NT2/D1 (cell line): Measurements from ENCODE around the gene CDKN3.
"Not testable (repeated sequence)": the region's sequence is repeated elsewhere in the genome, so short reads cannot be mapped to it uniquely, and the experiment has no call there.

Source experiments
- DNase-seq: peaks from one replicate; pipeline ENCODE4 v3.0.0-alpha.2; 2011; ENCODE audit warnings: low read depth, low spot score
- H3K27me3 ChIP-seq: 2 replicates; pipeline ENCODE4 v1.6.0; 2011; ENCODE audit warnings: mild to moderate bottlenecking; ENCODE audit not compliant: insufficient read length, insufficient read depth
- H3K36me3 ChIP-seq: 2 replicates; pipeline ENCODE4 v1.6.1; 2011; ENCODE audit warnings: mild to moderate bottlenecking, low read length, mixed read lengths; ENCODE audit not compliant: insufficient read depth, insufficient read length
- H3K4me1 ChIP-seq: 2 replicates; pipeline ENCODE4 v1.5.1; 2011; ENCODE audit not compliant: insufficient read depth, insufficient read length
- H3K4me3 ChIP-seq: 2 replicates; pipeline ENCODE4 v1.5.1; 2011; ENCODE audit warnings: low read depth; ENCODE audit not compliant: insufficient read length
- H3K9ac ChIP-seq: 2 replicates; pipeline ENCODE4 v1.6.0; 2011; ENCODE audit warnings: low read depth; ENCODE audit not compliant: insufficient read length
- H3K9me3 ChIP-seq: 2 replicates; pipeline ENCODE4 v1.5.1; 2011; ENCODE audit warnings: mild to moderate bottlenecking, low read length; ENCODE audit not compliant: insufficient read depth
- SUZ12 ChIP-seq: IDR thresholded peaks from 2 replicates; pipeline ENCODE4 v1.6.1; 2011; ENCODE audit not compliant: insufficient read length, insufficient read depth; ENCODE audit errors: extremely low read depth
- YY1 ChIP-seq: IDR thresholded peaks from 2 replicates; pipeline ENCODE4 v1.6.1; 2011; ENCODE audit not compliant: insufficient read length, insufficient read depth
- ZNF274 ChIP-seq: IDR thresholded peaks from 2 replicates; pipeline ENCODE4 v1.6.1; 2011; ENCODE audit warnings: mild to moderate bottlenecking, low read depth, low read length

CDKN3 gene

GRCh38 chr14:54374117-54374884 lies 22.5 kb upstream of the CDKN3 start:
- Histone ChIP-seq H3K4me1 (peaks cover 7% of the 10 kb centered on the region), H3K4me3 (no peak overlapping the region), H3K9me3 (no peaks in the 10 kb centered on the region), H3K9ac (no peak overlapping the region), H3K36me3 (no peaks in the 10 kb centered on the region), H3K27me3 (no peaks in the 10 kb centered on the region)
- TF ChIP-seq SUZ12 (no peak), ZNF274 (no peak), YY1 (no peak)
- DNase-seq: no peak

GRCh38 chr14:54377501-54377900 lies 19.3 kb upstream of the CDKN3 start:
- Histone ChIP-seq H3K27me3 (no peaks in the 10 kb centered on the region), H3K4me1 (no peaks in the 10 kb centered on the region)

GRCh38 chr14:54378893-54379292 lies 17.9 kb upstream of the CDKN3 start:
- not testable (repeated sequence) for DNase-seq, H3K4me3 ChIP-seq, H3K27me3 ChIP-seq, H3K4me1 ChIP-seq, H3K9me3 ChIP-seq, H3K36me3 ChIP-seq, H3K9ac ChIP-seq

More at GRCh38 chr14:54377501-54377900, 19.3 kb upstream of the CDKN3 start:
- Histone ChIP-seq H3K9ac (no peak overlapping the region), H3K36me3 (no peaks in the 10 kb centered on the region), H3K9me3 (no peaks in the 10 kb centered on the region), H3K4me3 (no peak overlapping the region)
- no peak for DNase-seq
- TF ChIP-seq YY1 (no peak), ZNF274 (no peak), SUZ12 (no peak)

GRCh38 chr14:54380558-54380957 lies 16.2 kb upstream of the CDKN3 start:
- H3K36me3 ChIP-seq, H3K9ac ChIP-seq, DNase-seq, H3K4me3 ChIP-seq, H3K4me1 ChIP-seq, H3K9me3 ChIP-seq, H3K27me3 ChIP-seq: not testable (repeated sequence)

- Histone ChIP-seq H3K27me3 (no peaks in the 10 kb centered on the region), H3K4me3 (no peak overlapping the region), H3K4me1 (no peaks in the 10 kb centered on the region), H3K9me3 (no peaks in the 10 kb centered on the region), H3K36me3 (no peaks in the 10 kb centered on the region), H3K9ac (no peak overlapping the region)
- TF ChIP-seq YY1 (no peak), SUZ12 (no peak)
- DNase-seq: no peak
Observed at GRCh38 chr14:54381821-54382220, 15.0 kb upstream of the CDKN3 start.

- Histone ChIP-seq H3K4me3 (no peak overlapping the region), H3K36me3 (no peaks in the 10 kb centered on the region), H3K9me3 (no peaks in the 10 kb centered on the region), H3K9ac (no peak overlapping the region), H3K27me3 (no peaks in the 10 kb centered on the region), H3K4me1 (no peaks in the 10 kb centered on the region)
- DNase-seq: no peak
- TF ChIP-seq ZNF274: no peak
- TF ChIP-seq SUZ12: no peak
- TF ChIP-seq YY1: no peak
Observed at GRCh38 chr14:54383835-54384234, 13.0 kb upstream of the CDKN3 start.

GRCh38 chr14:54385556-54385955 lies 11.3 kb upstream of the CDKN3 start:
- TF ChIP-seq YY1: no peak
- TF ChIP-seq SUZ12: no peak
- TF ChIP-seq ZNF274: no peak
- no peak overlapping the region for H3K9ac ChIP-seq
- no peaks in the 10 kb centered on the region for H3K27me3 ChIP-seq
- no peaks in the 10 kb centered on the region for H3K36me3 ChIP-seq
- no peaks in the 10 kb centered on the region for H3K9me3 ChIP-seq
- H3K4me1 ChIP-seq: no peaks in the 10 kb centered on the region
- DNase-seq: no peak
- no peak overlapping the region for H3K4me3 ChIP-seq

GRCh38 chr14:54387328-54387727 lies 9.5 kb upstream of the CDKN3 start:
- H3K4me1 ChIP-seq: no peaks in the 10 kb centered on the region

More at GRCh38 chr14:54387328-54387727, 9.5 kb upstream of the CDKN3 start:
- Histone ChIP-seq H3K27me3 (no peaks in the 10 kb centered on the region), H3K9ac (no peak overlapping the region), H3K4me3 (no peak overlapping the region), H3K9me3 (no peaks in the 10 kb centered on the region), H3K36me3 (no peaks in the 10 kb centered on the region)
- no peak for DNase-seq
- no peak for TF ChIP-seq SUZ12
- TF ChIP-seq ZNF274: no peak
- no peak for TF ChIP-seq YY1
